IPS DF 6.9 (cell line): ENCODE data around the gene PELO.
"Not testable (repeated sequence)": the region's sequence is repeated elsewhere in the genome, so short reads cannot be mapped to it uniquely, and the experiment has no call there.

Experiments
- DNase-seq: peaks from one replicate; pipeline ENCODE4 v3.0.0-alpha.2; 2013; ENCODE audit warnings: low read depth, low spot score
- H3K27ac ChIP-seq: one replicate; pipeline ENCODE4 v1.5.1; 2013; ENCODE audit warnings: low read length, control low read depth
- H3K27me3 ChIP-seq: 2 replicates; pipeline ENCODE4 v1.6.1; 2013; ENCODE audit warnings: mild to moderate bottlenecking, low read length; ENCODE audit not compliant: control insufficient read depth, insufficient read depth
- H3K36me3 ChIP-seq: 2 replicates; pipeline ENCODE4 v1.6.1; 2013; ENCODE audit warnings: low read length; ENCODE audit not compliant: control insufficient read depth, insufficient read depth
- H3K4me1 ChIP-seq: 2 replicates; pipeline ENCODE4 v1.6.1; 2013; ENCODE audit warnings: low read length; ENCODE audit not compliant: control insufficient read depth, insufficient read depth
- H3K4me3 ChIP-seq: 2 replicates; pipeline ENCODE4 v1.5.1; 2013; ENCODE audit warnings: mild to moderate bottlenecking, low read length
- H3K9me3 ChIP-seq: 2 replicates; pipeline ENCODE4 v1.6.1; 2013; ENCODE audit warnings: low read length, inconsistent platforms; ENCODE audit not compliant: control insufficient read depth, insufficient read depth
- WGBS: extraction: QIAGEN DNeasy Blood & Tissue Kit; methylation state at CpG from one replicate; pipeline ENCODE4 v1.1.7; 2013; ENCODE audit warnings: mixed read lengths, missing lambda C conversion rate; ENCODE audit not compliant: insufficient read length, insufficient coverage; 5-methylcytosine and 5-hydroxymethylcytosine counted together

Gene PELO

DNA sequence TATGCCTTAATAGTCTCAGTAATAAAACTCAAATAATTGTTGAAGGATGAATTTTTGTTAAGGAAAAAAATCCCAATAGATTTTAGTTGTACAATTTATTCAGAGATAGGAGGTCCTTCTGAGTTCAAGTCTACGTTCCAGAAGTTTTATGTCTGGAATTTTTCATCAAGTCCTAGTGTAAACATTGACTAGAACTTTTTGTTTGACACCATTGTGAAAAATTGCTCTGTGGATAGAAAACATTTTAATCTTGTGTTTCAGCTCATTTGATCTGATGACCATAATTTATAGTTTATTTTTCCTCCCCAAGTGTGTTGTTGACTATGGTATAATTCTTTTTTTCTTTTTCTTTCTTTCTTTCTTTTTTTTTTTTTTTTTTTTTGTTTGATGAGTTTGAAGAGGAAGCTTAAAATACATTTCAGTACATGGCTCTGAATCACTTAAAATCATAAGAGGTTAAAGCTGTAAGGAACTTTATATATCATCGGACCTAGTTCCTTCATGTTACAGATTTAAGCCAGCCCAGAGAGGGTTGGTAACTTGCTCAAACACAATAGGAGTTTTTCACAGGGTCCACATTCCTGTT lies 20.7 kb downstream of the PELO start:
- Histone ChIP-seq H3K27ac (no peak overlapping the region), H3K9me3 (no peaks in the 10 kb centered on the region), H3K4me3 (no peak overlapping the region), H3K27me3 (no peaks in the 10 kb centered on the region), H3K36me3 (no peaks in the 10 kb centered on the region), H3K4me1 (no peaks in the 10 kb centered on the region)
- WGBS, result no CpG with 5 or more reads among the region's 2 CpGs
- DNase-seq, result no peak

GRCh38 chr5:52809884-52810283 lies 22.2 kb downstream of the PELO start:
- Histone ChIP-seq H3K27me3 (no peaks in the 10 kb centered on the region), H3K4me1 (no peaks in the 10 kb centered on the region), H3K4me3 (no peak overlapping the region), H3K36me3 (no peaks in the 10 kb centered on the region), H3K9me3 (no peaks in the 10 kb centered on the region), H3K27ac (no peak overlapping the region)
- WGBS, result no CpG with 5 or more reads among the region's 1 CpG
- no peak for DNase-seq

- H3K9me3 ChIP-seq, result no peaks in the 10 kb centered on the region
- DNase-seq, result no peak
- H3K27ac ChIP-seq, result no peak overlapping the region
- no peaks in the 10 kb centered on the region for H3K36me3 ChIP-seq
- no CpG with 5 or more reads among the region's 1 CpG for WGBS
- H3K27me3 ChIP-seq, result no peaks in the 10 kb centered on the region
- no peaks in the 10 kb centered on the region for H3K4me1 ChIP-seq
- no peak overlapping the region for H3K4me3 ChIP-seq
These were observed 22.7 kb downstream of the PELO start for GRCh38 chr5:52810426-52810825.

GRCh38 chr5:52811067-52811749 lies 23.5 kb downstream of the PELO start:
- Histone ChIP-seq H3K27ac (no peak overlapping the region), H3K27me3 (no peaks in the 10 kb centered on the region), H3K36me3 (no peaks in the 10 kb centered on the region), H3K4me3 (no peak overlapping the region), H3K4me1 (no peaks in the 10 kb centered on the region), H3K9me3 (no peaks in the 10 kb centered on the region)
- no peak for DNase-seq
- WGBS, result no CpG with 5 or more reads among the region's 3 CpGs

DNA sequence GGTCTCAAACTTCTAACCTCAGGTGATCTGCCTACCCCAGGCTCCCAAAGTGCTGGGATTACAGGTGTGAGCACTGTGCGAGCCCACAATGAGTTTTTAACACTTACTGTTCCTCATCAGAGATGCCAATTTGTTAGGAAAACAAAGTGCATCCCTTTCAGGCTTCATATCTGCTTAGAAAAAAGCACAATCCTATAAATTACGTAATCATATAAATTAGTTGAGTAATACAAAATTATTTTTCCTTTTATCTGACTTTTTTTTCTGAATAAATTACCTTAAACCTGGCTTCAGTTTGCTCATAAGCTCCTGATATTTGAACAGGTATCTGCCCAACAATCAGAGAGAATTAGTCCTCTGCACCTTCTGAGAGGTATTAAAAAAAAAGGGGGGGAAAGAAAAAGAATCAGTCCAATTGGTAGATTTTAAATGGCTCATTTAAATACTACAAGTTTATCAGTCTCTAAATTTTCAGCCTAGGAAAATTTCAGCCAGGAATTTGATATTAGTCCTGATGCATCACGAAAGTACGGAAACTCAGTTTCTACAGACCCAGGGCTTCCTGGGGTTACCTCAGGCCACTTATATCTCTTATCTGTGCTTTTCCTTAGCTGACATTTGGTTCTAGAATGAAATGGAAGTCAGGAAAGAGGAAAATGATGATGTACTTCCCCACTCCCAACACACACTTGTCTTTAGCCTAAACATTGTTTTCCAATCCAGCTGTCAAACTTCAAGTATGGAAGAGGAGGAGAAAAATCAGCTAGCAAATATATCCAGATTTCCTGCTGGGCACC lies 26.8 kb downstream of the PELO start:
- Histone ChIP-seq H3K9me3 (no peaks in the 10 kb centered on the region), H3K27ac (no peak overlapping the region), H3K4me3 (no peak overlapping the region), H3K27me3 (no peaks in the 10 kb centered on the region), H3K36me3 (no peaks in the 10 kb centered on the region), H3K4me1 (no peaks in the 10 kb centered on the region)
- WGBS, result no CpG with 5 or more reads among the region's 4 CpGs
- no peak for DNase-seq

DNA sequence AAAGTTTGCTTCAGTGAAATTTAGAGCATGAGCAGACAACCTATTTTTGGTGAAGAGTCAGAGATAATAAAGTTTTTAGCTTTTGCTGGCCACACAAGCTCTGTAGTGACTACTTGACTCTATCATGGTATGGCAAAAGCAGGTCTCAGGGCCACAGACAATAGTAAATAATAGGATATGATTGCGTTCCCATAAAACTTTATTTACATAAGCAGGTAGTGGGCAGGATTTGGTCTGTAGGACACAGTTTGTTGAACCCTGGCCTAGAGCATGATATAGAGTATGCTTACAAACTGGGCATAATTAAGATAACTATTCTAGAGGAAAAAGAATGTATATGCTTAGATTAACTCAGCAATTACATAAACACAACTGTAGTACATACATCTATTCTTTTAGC lies 30.1 kb downstream of the PELO start:
- DNase-seq, result no peak
- no CpG with 5 or more reads among the region's 1 CpG for WGBS

DNA sequence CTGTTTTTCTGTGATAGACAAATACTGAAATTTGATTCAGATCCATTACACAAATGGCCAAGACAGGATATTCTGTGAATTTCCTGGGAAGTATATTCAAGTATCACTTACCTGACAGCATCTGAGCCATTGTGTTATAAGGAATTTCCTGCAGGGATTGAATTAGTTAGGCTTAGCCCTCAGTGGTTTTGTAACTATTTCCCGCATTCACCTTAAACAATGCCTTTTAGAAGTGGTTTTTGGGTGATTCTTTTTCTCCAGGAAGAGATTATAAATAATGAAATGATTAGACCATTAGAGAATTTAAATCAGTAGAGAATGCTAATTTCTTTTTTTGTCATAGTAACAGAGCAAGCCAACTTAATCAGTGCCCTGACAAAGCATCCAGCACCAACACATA lies 30.6 kb downstream of the PELO start:
- DNase-seq, result no peak
- Histone ChIP-seq H3K4me1 (no peaks in the 10 kb centered on the region), H3K4me3 (no peak overlapping the region), H3K27me3 (no peaks in the 10 kb centered on the region), H3K27ac (no peak overlapping the region), H3K9me3 (no peaks in the 10 kb centered on the region), H3K36me3 (no peaks in the 10 kb centered on the region)
- WGBS, result no CpG with 5 or more reads among the region's 1 CpG

More for the DNA sequence above, 30.1 kb downstream of the PELO start:
- Histone ChIP-seq H3K4me1 (no peaks in the 10 kb centered on the region), H3K9me3 (no peaks in the 10 kb centered on the region), H3K36me3 (no peaks in the 10 kb centered on the region), H3K4me3 (no peak overlapping the region), H3K27me3 (no peaks in the 10 kb centered on the region), H3K27ac (no peak overlapping the region)

- H3K27ac ChIP-seq, H3K4me3 ChIP-seq, H3K27me3 ChIP-seq, H3K4me1 ChIP-seq, H3K9me3 ChIP-seq, H3K36me3 ChIP-seq, DNase-seq: not testable (repeated sequence)
- WGBS, result no CpG with 5 or more reads among the region's 3 CpGs
These were observed 31.1 kb downstream of the PELO start for GRCh38 chr5:52818807-52819206.

GRCh38 chr5:52821901-52822300 lies 34.2 kb downstream of the PELO start:
- Histone ChIP-seq H3K27ac (no peak overlapping the region), H3K4me3 (no peak overlapping the region), H3K36me3 (no peaks in the 10 kb centered on the region), H3K27me3 (no peaks in the 10 kb centered on the region), H3K4me1 (no peaks in the 10 kb centered on the region), H3K9me3 (no peaks in the 10 kb centered on the region)
- WGBS, result no CpG with 5 or more reads among the region's 1 CpG
- no peak for DNase-seq

GRCh38 chr5:52822437-52822836 lies 34.7 kb downstream of the PELO start:
- Histone ChIP-seq H3K27ac (no peak overlapping the region), H3K36me3 (no peaks in the 10 kb centered on the region), H3K9me3 (no peaks in the 10 kb centered on the region), H3K4me3 (no peak overlapping the region), H3K27me3 (no peaks in the 10 kb centered on the region), H3K4me1 (no peaks in the 10 kb centered on the region)
- WGBS, result no CpG with 5 or more reads among the region's 6 CpGs
- no peak for DNase-seq
